ENCODE measurements around the gene TOGARAM2. TPM values are rescaled to one million over a fixed set of nuclear protein-coding genes. Genes with fewer than 3 reads are reported as not detected.

The TOGARAM2 gene
- total RNA-seq, 4 donors from 2014 or later = 0.19 to 10.4 (median 0.96) TPM

DNA sequence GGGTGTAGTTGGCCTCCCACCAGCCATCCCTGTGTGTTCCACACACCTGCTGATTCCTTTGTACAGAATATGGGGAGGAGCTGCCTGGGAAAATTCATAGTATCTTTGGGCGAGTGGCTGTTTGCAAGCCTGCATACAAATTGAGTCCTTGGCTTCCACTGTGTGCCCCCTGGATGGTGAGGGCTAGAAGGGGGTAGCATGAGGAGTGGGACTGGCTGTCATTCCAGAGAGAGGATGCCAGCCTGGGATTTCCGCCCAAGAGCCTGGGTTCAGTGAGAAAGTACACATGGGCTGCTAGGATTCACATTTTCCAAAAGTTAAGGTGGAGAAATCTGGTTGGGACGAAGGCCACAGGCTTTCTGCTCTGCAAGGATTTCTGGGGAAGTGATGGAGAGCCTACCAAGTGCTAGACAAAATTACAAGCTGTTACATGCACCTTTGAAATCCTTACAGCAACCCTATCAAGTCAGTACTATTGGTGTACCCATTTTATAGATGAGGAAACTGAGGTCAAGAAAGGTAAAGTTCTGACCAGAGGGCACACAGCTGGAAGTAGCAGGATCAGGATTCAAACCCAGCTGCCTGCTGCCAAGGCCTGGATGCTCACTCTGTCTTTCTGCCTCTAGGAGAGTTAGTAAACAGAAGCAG, 606 bp upstream of the TOGARAM2 start:
- ATAC-seq (ENCODE audit: low FRiP score) (no peak), DNase-seq (ENCODE audit: low spot score) (no peak)
- TF ChIP-seq, protein P1, sequence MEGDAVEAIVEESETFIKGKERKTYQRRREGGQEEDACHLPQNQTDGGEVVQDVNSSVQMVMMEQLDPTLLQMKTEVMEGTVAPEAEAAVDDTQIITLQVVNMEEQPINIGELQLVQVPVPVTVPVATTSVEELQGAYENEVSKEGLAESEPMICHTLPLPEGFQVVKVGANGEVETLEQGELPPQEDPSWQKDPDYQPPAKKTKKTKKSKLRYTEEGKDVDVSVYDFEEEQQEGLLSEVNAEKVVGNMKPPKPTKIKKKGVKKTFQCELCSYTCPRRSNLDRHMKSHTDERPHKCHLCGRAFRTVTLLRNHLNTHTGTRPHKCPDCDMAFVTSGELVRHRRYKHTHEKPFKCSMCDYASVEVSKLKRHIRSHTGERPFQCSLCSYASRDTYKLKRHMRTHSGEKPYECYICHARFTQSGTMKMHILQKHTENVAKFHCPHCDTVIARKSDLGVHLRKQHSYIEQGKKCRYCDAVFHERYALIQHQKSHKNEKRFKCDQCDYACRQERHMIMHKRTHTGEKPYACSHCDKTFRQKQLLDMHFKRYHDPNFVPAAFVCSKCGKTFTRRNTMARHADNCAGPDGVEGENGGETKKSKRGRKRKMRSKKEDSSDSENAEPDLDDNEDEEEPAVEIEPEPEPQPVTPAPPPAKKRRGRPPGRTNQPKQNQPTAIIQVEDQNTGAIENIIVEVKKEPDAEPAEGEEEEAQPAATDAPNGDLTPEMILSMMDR (IDR thresholded peaks at IDR 0.05) = no peak

DNA sequence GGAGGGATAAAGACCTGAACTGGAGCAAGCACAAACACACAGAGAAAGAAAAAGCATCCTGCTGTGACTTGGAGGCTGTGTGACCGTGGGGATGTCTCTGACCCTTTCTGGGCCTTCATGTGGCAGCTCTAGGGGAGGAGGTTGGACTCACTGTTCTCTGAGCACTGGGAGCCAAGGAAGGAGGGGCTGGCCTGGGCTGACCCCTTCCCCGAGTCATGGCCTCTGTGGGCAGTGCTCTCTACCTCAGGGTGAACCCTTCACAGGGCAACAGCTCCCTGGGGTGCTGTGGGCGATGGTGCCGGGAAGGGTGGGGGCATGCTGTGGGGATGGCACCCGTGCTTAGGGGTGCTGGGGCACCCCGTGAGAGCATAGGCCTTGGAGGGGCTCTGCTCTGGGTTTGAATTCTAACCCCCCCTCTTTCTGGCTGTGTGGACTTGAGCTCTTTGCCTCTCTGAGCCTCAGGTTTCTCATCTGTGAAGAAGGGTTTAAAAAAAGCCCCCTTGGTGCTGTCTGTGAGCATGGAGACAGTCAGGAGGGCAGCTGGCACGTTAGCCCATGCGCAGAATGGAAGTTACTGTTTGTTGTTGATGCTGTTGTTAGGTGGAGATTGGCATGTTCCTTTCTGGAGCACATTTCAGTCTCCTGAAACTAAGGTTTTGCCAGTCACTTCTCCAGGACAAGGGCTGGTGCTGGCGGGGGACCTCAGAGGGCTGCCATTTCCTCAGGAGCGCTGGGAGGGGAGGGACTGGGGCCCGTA, 700 bp downstream of the TOGARAM2 start:
- ATAC-seq (ENCODE audit: low FRiP score) (peak; percentile 53), DNase-seq (ENCODE audit: low spot score) (no peak)
- TF ChIP-seq, protein P1 (IDR thresholded peaks at IDR 0.05) = no peak

DNA sequence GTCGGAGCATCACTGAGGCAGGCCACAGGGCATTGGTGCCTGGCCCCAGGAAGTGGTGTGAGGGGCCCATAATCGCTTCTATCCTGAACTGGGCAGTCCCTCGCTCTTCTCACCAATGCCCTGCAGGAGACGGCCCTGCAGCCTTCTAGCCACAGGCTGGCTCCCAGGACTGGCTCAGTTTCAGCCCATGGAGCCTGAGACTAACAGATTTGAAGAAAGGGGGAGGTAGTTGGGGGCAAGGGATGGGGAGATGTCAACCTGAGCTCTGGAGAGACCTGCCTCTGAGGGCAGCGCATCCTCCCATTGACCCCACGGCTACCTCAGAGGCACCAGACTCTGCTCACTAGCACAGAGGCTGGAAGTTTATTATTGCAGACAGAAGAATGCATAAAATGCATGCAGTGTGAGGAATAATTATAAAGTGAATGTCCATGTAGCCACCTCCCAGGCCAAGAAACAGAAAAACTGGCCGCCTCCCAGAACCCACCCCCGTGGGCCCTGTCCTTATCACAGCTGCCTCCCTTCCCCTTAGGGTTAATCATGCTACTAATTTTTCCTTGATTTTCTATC, 1.4 kb downstream of the TOGARAM2 start:
- no peak for DNase-seq (ENCODE audit: low spot score)
- no peak for ATAC-seq (ENCODE audit: low FRiP score)
- TF ChIP-seq, protein P1 (IDR thresholded peaks at IDR 0.05) = no peak

DNA sequence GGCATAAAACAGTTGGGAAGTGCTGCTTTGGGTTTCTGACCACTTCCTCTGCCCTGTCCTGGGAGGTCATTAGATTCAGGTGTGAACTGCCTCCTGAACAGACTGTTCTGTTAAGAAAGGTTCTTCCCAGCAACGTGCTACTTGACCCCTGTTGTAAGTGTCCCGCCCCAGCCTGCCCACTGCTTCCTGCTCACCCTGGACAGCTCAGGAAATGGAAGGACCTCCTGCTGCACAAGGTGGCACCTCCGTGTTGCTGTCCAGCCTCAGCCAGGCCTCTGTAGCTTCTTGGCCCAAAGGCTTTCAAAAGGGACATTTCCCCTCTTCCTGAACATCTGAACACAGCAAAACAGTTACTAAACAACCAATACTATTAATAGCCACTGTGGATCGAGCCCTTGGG, 5.3 kb downstream of the TOGARAM2 start:
- ATAC-seq (ENCODE audit: low FRiP score) (no peak), DNase-seq (ENCODE audit: low spot score) (no peak)
- TF ChIP-seq, protein P1 (IDR thresholded peaks at IDR 0.05) = no peak

DNA sequence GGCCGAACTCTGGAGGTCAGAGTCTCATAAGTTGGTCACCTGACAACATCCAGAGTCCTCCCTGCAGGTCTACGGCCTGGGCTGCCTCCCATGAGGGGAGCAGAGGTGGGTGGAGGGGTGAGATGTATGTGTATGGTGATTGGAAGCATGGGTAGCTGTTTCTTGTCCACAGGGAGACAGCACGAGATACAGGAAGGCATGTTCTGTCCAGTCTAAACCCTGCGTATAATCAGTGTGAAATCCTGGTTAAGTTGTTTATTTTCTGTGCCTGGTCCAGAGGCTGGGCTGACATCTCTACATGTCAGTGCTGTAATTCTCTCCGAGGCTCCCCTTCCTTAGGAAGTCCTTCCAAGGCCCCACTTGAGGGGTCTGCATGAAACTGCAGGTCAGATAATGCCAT, 8.9 kb downstream of the TOGARAM2 start:
- TF ChIP-seq, protein P1 (IDR thresholded peaks at IDR 0.05) = no peak
- ATAC-seq (ENCODE audit: low FRiP score) = no peak
- DNase-seq (ENCODE audit: low spot score) = no peak

DNA sequence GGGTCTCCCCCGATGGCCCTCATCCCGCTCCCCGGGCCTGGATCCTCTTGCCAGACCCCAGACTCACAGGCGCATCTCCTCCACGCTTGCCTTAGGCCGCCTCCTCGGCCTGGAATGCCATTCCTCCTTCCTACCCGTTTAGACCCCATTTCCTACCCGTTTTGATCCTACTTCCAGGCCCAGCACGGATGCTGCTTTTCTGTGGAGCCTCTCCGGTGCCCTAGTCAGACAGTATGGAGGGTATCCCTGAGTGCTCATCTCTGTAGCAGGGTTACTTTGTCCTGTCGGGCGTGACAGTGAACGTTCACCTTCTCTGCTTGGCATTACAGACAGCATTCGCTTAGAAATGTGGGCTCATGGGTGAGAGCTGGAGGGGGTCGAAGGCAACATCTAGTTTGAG, 9.3 kb downstream of the TOGARAM2 start:
- ATAC-seq (ENCODE audit: low FRiP score) = no peak
- DNase-seq (ENCODE audit: low spot score) = no peak
- TF ChIP-seq, protein P1 (IDR thresholded peaks at IDR 0.05) = no peak

Data from omental fat pad (tissue), 4 donors.